HEK293T (cell line): ENCODE data around the gene RNF43.

ENCODE experiments used
- CTBP1 ChIP-seq: fragments of 450-650 bp; IDR thresholded peaks from 2 replicates; pipeline ENCODE4 v1.6.1; 2016; ENCODE audit warnings: borderline replicate concordance
- ELF4 ChIP-seq: fragments of 450-650 bp; IDR thresholded peaks from 2 replicates; pipeline ENCODE4 v1.6.1; 2017; ENCODE audit warnings: antibody characterized with exemption
- FOXA1 ChIP-seq: fragments of 450-650 bp; IDR thresholded peaks from 2 replicates; pipeline ENCODE4 v1.6.1; 2016; ENCODE audit warnings: mild to moderate bottlenecking
- FOXK2 ChIP-seq: fragments of 450-650 bp; IDR thresholded peaks from 2 replicates; pipeline ENCODE4 v1.6.1; 2016; ENCODE audit warnings: mild to moderate bottlenecking
- FOXM1 ChIP-seq: fragments of 450-650 bp; IDR thresholded peaks from 2 replicates; pipeline ENCODE4 v1.6.1; 2017; ENCODE audit warnings: mild to moderate bottlenecking, borderline replicate concordance
- HDGF ChIP-seq: fragments of 450-650 bp; IDR thresholded peaks from 2 replicates; pipeline ENCODE4 v1.6.1; 2017; ENCODE audit warnings: antibody characterized with exemption, borderline replicate concordance
- SUZ12 ChIP-seq: fragments of 450-650 bp; IDR thresholded peaks from 2 replicates; pipeline ENCODE4 v1.6.1; 2016; ENCODE audit warnings: mild to moderate bottlenecking
- ZNF384 ChIP-seq: fragments of 450-650 bp; IDR thresholded peaks from 2 replicates; pipeline ENCODE4 v1.6.1; 2016

GRCh38 chr17:58379511-58379824, 37.9 kb downstream of the RNF43 start:
- TF ChIP-seq HDGF (no peak), SUZ12 (no peak), CTBP1 (no peak), FOXK2 (no peak), FOXM1 (no peak), ELF4 (no peak), ZNF384 (no peak), FOXA1 (no peak)
